Lower leg skin (tissue), 4 donors: ENCODE measurements around the gene NSFL1C. TPM values are rescaled to one million over a fixed set of nuclear protein-coding genes. Genes with fewer than 3 reads are reported as not detected.

Experiments
- DNase-seq, 2 donors: peaks; one replicate each; pipeline ENCODE4 v3.0.0-alpha.2; 2019; ENCODE audit warnings: low spot score in 2 of 2
- H3K4me3 ChIP-seq: fragments of 200-600 bp; sonication (generic); 2 replicates; pipeline ENCODE4 v1.5.1; 2017; ENCODE audit warnings: mild to moderate bottlenecking, low read depth; ENCODE audit not compliant: poor library complexity, severe bottlenecking
- POLR2A ChIP-seq, 2 donors: fragments of 450-650 bp; IDR thresholded peaks; one replicate each; pipeline ENCODE4 v1.6.1; 2016 to 2017; ENCODE audit warnings: antibody characterized with exemption in 2 of 2, mild to moderate bottlenecking in 1 of 2, moderate library complexity in 1 of 2
- WGBS, 2 donors: methylation state at CpG; one replicate each; pipeline ENCODE4 v1.1.5; 2018; 5-methylcytosine and 5-hydroxymethylcytosine counted together
- intact Hi-C: fragments of 100-400 bp; cut with DNase I; formaldehyde crosslinking; loops from one replicate; pipeline ENCODE4 v1.15.0; 2023; ENCODE audit warnings: low total_unique reads
- total RNA-seq, 4 donors: library from RNA; depleted of rRNA; stranded (reverse); fragments of >200 nt; gene quantifications; one replicate each; pipeline ENCODE4 v1.1.0, GENCODE V29; 2016
- TF ChIP-seq, protein P1 (sequence below), 3 donors: fragments of 450-650 bp; IDR thresholded peaks; one replicate each; pipeline ENCODE4 v1.5.1; 2016; ENCODE audit warnings: antibody characterized with exemption in 3 of 3, mild to moderate bottlenecking in 3 of 3, moderate library complexity in 2 of 3

NSFL1C gene
- total RNA-seq, 4 donors from 2014 or later: 56.9 to 76.2 (median 63.5) TPM

GRCh38 chr20:1496930-1497329 lies 30.3 kb upstream of the NSFL1C start:
- DNase-seq: no peak
- 73 to 90% methylated on average over 3 of the region's 3 CpGs for WGBS, 2 donors
- no peak overlapping the region for H3K4me3 ChIP-seq
- intact Hi-C loops: no loop called here
- TF ChIP-seq POLR2A (IDR thresholded peaks at IDR 0.05): no peak
- TF ChIP-seq, protein P1, sequence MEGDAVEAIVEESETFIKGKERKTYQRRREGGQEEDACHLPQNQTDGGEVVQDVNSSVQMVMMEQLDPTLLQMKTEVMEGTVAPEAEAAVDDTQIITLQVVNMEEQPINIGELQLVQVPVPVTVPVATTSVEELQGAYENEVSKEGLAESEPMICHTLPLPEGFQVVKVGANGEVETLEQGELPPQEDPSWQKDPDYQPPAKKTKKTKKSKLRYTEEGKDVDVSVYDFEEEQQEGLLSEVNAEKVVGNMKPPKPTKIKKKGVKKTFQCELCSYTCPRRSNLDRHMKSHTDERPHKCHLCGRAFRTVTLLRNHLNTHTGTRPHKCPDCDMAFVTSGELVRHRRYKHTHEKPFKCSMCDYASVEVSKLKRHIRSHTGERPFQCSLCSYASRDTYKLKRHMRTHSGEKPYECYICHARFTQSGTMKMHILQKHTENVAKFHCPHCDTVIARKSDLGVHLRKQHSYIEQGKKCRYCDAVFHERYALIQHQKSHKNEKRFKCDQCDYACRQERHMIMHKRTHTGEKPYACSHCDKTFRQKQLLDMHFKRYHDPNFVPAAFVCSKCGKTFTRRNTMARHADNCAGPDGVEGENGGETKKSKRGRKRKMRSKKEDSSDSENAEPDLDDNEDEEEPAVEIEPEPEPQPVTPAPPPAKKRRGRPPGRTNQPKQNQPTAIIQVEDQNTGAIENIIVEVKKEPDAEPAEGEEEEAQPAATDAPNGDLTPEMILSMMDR (IDR thresholded peaks at IDR 0.05): no peak

DNA sequence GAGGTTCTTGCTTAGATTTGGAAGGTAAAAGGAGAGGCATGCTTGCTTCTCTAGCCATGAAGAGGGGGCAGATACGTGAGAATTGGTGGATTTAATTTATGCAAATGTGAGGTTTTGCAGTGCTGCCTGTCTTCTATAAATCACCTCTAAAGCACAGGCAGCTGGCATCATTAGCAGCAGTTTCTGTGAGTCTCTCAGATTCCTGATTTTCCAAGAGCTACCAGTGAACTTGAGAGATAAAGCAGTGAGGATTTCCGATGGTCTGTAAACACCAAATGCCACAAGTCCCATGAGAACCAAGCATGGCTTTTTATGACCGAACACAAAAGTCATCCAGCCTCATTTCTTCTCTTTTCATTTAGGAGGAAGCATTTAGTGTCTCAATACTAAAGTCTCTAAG lies 27.8 kb upstream of the NSFL1C start:
- WGBS, 2 donors: 35 to 47% methylated on average over 3 of the region's 3 CpGs

GRCh38 chr20:1493536-1493935 lies 26.9 kb upstream of the NSFL1C start:
- WGBS, 2 donors: 71 to 89% methylated on average over 1 of the region's 1 CpG
- DNase-seq: no peak
- intact Hi-C loops: no loop called here
- H3K4me3 ChIP-seq: no peak overlapping the region
- TF ChIP-seq, protein P1 (IDR thresholded peaks at IDR 0.05): no peak
- TF ChIP-seq POLR2A (IDR thresholded peaks at IDR 0.05): no peak

More for the DNA sequence above, 27.8 kb upstream of the NSFL1C start:
- no peak for DNase-seq
- H3K4me3 ChIP-seq: no peak overlapping the region
- intact Hi-C loops: no loop called here
- TF ChIP-seq, protein P1 (IDR thresholded peaks at IDR 0.05): no peak
- TF ChIP-seq POLR2A (IDR thresholded peaks at IDR 0.05): no peak

GRCh38 chr20:1491860-1492642 lies 25.4 kb upstream of the NSFL1C start:
- no peak overlapping the region for H3K4me3 ChIP-seq
- TF ChIP-seq POLR2A (IDR thresholded peaks at IDR 0.05): no peak
- TF ChIP-seq, protein P1 (IDR thresholded peaks at IDR 0.05): no peak
- DNase-seq: no peak
- WGBS, 2 donors: 53 to 55% methylated on average over 2 of the region's 2 CpGs
- intact Hi-C loops: no loop called here

- H3K4me3 ChIP-seq: peak within 1 kb of the TSS; percentile 11
- intact Hi-C loops: no loop called here
- 65 to 70% methylated on average over 10 to 11 of the region's 11 CpGs for WGBS, 2 donors
- TF ChIP-seq, protein P1 (IDR thresholded peaks at IDR 0.05): no peak
- TF ChIP-seq POLR2A (IDR thresholded peaks at IDR 0.05): no peak
- no peak for DNase-seq
These were observed 24.7 kb upstream of the NSFL1C start, which contains the start of gene SIRPB2 for GRCh38 chr20:1491281-1491840. Gene SIRPB2 (minus strand): TSS chr20:1491420. CDS start chr20:1491359, 61 bp downstream.
